Activated T-helper 1 cell treated with Interleukin-2 at 50 U/mL for 16 hours (primary cell): ENCODE data around the gene SMIM13.
A peak's percentile ranks its signal among the peaks of the same experiment; 100 is the strongest.

ENCODE experiments used
- DNase-seq: peaks from one replicate; pipeline ENCODE4 v3.0.0-alpha.2; 2020; ENCODE audit warnings: low read depth

The SMIM13 gene

DNA sequence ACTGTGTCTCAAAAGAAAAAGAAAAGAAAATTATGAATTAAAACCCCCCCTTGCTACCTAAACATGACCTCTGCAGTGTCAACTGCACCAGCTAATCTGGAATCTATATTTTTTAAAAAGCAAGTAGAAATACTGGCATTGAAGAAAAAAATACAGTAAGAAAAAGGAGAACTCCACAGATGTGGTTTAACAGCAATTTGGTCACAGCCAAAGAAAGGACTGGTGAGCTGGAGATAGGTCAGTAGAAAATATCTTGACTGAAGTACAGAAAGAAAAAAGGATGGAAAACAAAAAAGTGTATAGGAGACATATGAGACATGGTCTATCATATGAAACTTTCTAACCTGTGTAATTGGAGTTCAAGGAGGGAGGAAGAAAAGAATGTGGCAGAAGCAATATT is 62.0 kb downstream of the SMIM13 start:
- no peak for DNase-seq

GRCh38 chr6:11160199-11160598 is 66.6 kb downstream of the SMIM13 start:
- no peak for DNase-seq

DNA sequence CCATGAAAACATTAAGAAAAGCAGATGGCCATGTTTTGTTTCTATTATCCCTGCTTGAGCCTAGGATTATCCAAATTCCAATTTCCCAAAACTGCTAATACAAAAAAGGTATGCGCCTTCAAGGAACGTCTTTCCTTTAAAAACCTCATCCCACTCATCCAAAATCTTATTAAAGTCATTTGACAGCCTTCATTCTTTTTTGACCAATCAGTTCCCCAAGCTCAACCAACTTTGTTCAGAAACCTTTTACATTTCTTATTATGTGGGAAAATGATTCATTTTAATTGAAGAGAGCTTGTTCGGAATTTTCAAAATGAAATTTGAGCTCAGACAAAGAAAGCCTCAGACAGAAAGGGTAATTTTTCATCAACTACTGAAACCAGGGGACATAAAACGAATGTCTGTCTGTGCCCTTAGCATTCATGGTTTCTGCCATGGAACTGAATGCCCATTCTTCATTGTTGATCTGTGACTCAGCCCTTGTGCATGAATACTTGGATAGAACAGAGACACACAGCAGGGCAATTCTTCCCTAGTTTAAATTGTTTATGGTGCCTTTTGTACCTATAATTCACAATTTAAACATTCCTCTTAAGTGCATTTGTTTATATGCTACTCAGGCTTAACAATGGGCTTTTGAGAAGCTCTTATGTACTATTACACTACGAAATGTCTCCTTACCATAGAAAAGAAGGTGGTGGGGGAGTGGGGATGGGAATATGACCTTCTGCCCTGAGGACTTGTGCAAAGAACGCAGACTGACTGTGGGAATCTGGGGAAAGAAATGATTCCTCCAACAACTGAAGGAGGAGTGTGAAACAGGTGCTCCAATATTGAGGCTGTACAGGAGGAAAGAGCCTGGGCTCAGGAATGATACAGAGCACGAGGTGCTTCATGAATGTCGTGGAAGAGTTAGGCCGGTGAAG is 67.7 kb downstream of the SMIM13 start:
- no peak for DNase-seq

- no peak for DNase-seq
Measured at GRCh38 chr6:11162262-11162661, 68.6 kb downstream of the SMIM13 start.

- no peak for DNase-seq
Measured at GRCh38 chr6:11163932-11164331, 70.3 kb downstream of the SMIM13 start.

GRCh38 chr6:11164717-11165646 is 71.3 kb downstream of the SMIM13 start:
- DNase-seq = no peak

DNA sequence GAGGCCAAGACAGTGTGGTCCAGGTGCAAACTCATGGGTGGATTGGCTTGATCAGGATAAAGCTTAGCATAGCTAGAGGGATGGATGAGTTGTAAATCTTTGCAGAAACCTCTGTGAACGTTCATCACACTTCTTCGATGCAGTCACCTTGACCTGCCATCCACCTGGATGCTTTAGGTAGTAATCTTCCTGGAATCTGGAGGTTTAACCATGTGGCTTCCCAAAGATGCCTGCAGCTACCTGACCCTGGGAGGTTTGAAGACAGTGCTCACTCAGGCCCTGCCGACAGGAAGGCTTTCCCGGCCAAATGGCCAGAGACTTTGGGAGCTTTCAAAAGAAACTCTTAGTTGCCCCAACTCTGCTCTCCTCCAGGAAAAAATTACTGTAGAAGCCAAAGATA is 73.3 kb downstream of the SMIM13 start:
- no peak for DNase-seq

- no peak for DNase-seq
Measured at GRCh38 chr6:11168091-11168635, 74.5 kb downstream of the SMIM13 start.

DNA sequence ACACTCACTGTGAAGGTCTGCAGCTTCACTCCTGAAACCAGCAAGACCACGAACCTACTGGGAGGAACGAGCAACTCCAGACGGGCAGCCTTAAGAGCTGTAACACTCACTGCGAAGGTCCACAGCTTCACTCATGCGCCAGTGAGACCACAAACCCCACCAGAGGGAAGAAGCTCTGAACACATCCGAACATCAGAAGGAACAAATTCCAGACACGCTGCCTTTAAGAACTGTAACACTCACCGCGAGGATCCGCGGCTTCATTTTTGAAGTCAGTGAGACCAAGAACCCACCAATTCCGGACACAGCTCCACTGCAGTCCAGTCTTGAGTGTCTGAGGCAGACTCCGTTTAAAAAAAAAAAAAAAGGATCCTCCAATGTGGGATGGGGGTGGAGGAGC is 78.3 kb downstream of the SMIM13 start:
- DNase-seq = no peak

DNA sequence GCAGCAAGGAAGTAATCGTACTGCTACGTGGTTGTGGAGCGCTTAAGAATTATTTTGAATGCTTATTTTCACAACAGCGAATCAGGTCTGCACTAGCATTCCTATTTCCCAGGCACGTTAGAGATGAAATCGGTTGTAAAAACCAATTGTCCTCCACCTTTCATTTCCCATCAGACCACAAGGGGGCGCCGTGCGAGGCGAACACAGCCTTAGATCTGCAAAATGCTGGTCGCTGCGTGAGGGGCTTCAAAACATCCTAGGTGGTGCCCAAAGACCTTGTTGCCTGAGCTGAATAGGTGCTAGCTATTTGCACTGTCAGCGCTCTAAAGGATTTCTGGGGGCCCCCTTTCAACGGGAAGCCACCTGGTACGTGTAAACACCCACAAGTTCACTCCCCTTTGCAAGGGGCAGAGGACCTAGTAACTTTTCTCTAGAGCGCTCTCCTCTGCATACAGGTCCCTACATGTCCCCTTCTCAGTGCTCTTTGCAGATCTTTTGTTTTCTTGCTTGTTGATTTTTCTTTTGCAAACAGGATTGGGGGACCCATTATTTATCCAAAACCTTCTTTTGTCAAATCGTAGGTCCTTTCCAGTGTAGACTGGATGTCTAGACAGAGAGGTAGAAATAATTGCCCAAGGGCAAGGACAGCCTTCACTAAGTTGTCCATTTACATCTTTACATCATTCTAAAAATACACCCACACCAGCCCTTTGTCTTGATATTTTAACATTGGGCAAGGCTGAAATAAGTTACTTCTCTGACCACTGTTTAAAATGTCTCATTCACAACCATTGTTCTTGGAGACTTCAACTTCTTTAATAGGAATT is 79.1 kb downstream of the SMIM13 start:
- peak; percentile 58 for DNase-seq

DNA sequence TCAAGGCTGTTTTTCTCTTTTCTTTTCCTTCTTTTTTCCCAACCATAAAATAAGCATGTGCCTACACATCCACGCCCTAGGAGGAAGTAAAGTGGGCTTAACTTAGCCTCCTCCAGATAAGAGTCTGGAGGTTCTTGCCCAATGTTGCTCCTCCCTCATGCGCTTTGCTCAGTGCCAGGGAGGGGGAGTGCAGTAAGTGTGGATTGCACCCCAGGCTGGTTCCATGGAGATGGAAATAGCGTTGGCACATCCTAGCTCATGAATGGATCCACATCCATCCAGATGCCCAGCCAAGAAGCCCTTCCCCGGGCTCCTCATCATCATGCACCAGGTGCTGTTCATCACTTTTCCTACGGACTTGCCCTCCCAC is 80.6 kb downstream of the SMIM13 start:
- no peak for DNase-seq

- no peak for DNase-seq
Measured at GRCh38 chr6:11177271-11177670, 83.6 kb downstream of the SMIM13 start.

- no peak for DNase-seq
Measured at GRCh38 chr6:11179088-11179418, 85.4 kb downstream of the SMIM13 start.

GRCh38 chr6:11179419-11180202 is 86.0 kb downstream of the SMIM13 start:
- no peak for DNase-seq

DNA sequence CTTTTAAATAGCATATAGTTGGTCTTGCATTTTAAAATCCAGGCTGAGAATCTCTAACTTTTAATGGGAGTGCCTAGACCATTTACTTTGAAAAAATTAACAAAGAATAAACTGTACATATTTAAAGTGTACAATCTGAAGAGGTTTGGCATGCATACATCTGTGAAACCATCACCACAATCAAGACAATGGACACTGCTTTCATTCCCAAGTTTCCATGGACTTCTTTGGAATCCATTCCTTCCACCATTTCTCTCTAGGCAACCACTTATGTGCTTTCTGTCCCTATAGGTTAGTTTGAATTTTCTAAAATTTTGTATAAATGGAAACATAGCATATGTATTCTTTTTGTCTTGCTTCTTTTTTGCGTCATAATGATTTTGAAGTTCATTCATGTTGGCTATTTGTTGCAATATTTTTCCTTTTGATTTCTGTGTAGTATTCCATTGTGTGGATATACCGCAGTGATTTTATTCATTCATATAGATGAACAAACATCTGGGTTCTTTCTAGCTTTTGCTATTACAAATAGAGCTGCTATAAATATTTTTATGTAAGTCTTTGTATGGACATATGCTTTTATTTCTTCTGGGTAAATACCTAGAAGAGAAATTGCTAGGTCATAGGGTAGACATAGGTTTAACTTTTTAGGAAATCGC is 88.0 kb downstream of the SMIM13 start:
- no peak for DNase-seq

GRCh38 chr6:11183761-11184362 is 90.2 kb downstream of the SMIM13 start:
- no peak for DNase-seq

GRCh38 chr6:11185204-11185842 is 91.7 kb downstream of the SMIM13 start:
- DNase-seq = no peak

DNA sequence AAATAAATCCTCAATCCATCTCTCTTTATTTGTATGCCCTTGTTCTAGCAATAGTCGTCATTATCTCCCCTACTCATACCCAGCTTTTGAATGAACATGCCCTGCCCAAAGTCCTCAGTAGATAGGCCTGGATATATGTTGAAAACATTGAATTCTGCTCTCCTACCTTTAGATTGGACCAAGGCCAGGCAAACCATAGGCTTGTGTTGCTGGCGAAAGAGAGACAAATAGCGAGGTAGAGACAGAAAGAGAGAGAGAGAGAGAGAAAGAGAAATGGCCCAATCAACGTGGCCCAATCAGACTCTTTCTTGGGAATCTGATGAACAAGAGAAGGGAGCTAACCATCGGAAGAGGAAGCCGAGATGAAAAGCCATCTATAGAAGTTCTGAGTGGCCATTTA is 93.7 kb downstream of the SMIM13 start:
- no peak for DNase-seq
